T-helper 22 cell (primary cell): ENCODE data around the gene SYDE1.

Experiments used
- DNase-seq: peaks from one replicate; pipeline ENCODE4 v3.0.0-alpha.2; 2020; ENCODE audit warnings: low read depth

Gene SYDE1

GRCh38 chr19:15108145-15108844 is 1.1 kb downstream of the SYDE1 start:
- DNase-seq, result no peak

- no peak for DNase-seq
Observed at GRCh38 chr19:15108845-15109767, 1.9 kb downstream of the SYDE1 start.

- DNase-seq, result no peak
Observed at GRCh38 chr19:15109768-15110417, 2.7 kb downstream of the SYDE1 start.

- no peak for DNase-seq
Observed at GRCh38 chr19:15110418-15110815, 3.2 kb downstream of the SYDE1 start.

DNA sequence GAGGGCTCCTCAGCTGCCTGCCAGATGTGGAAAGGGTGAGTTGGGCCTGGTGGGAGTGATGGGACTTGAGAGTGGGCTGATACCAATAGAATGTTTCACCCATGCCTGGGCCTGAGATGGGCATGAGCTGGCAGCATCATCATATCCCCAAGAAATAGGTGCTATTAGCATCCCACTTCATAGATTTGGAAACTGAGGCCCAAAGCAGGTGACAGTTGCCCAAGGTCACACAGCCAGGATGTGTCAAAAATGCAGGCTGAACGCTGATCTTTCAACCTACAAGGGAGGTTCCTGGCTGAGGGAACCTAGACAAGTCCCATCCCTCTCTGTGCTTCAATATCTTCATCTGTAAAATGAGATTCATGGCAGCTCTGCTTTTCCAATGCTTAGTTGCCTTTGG is 4.6 kb downstream of the SYDE1 start:
- no peak for DNase-seq

- no peak for DNase-seq
Observed at GRCh38 chr19:15112385-15112784, 5.2 kb downstream of the SYDE1 start.

GRCh38 chr19:15113245-15114152 is 6.3 kb downstream of the SYDE1 start:
- no peak for DNase-seq

GRCh38 chr19:15114153-15114540 is 6.9 kb downstream of the SYDE1 start:
- DNase-seq, result no peak

- DNase-seq, result no peak
Observed at GRCh38 chr19:15115080-15115479, 7.9 kb downstream of the SYDE1 start.

DNA sequence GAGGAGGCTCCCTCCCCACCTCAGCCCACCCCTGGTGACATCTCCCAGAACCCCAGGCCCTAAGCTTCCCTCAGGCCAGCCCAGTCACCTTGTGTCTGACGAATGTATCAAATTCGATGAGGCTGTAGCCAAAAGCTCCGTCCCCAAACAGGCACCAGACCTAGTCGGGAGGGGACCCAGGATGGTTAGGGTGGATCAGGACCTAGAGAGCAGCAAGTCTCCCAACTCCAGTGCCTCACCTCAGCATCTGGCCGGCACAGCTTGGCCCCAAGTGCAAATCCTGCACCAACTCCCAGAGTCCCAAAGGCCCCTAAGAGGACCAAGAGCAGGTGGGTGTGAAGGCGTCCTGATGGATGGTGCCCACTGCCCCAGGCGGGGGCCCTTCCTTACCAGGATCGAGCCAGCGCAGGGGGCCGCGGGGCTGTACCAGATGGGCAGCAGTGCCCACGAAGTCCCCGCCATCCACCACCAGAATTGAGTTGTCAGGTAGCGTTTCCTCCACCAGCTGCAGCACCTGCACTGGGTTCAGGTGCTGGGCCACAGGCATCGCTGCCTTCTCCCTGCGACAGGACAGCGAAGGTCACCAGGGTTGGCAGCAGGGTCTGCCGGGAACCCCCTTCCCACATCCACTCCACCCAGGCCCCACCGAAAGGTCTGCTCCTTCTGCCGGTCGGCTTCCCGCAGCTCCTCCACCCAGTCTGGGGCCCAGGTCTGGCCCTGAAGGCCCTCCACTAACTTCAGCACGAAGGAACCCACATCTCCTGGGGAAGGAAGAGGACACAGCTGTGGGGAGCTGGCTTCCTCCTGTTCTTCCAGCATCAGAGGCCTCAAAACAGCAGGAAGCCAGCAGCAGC is 8.8 kb downstream of the SYDE1 start:
- no peak for DNase-seq

DNA sequence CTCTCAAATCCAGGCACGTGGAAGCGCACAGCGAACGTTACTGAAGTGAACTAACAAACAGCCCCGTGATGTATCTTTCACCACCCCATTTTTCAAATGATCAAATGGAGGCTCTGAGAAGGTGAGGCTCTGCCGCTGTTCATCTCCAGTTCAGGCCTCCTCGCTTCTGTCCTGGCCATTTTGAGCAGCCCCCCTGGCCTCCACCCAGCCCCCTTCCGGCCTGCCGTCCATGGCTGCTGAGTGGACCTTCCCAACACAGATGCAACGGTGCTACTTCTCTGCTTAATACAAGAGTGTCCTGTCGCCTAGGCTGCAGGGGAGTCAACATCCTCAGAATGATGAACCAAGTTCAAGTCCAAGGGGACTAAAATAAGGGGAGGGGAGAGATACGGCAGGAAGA is 9.7 kb downstream of the SYDE1 start:
- no peak for DNase-seq

DNA sequence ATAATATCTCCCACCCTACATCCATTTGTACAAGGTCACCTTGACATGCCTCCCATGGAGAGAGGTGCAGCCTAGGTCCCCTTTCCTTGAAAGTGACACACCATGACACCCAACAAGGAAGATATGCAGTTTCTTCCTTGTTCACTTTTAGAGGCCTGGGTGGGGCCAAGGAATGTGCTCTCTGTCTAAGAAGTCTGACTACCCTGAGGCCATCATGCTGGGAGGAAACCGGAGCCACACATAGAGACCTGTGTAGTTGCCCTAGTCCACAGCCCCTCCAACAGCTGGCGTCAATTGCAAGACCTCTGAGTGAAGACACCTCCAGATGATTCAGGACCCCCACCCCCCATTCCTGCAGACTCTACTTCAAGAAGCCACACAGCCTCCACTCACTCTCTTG is 11.0 kb downstream of the SYDE1 start:
- DNase-seq, result no peak

GRCh38 chr19:15118789-15119494 is 11.7 kb downstream of the SYDE1 start:
- DNase-seq, result no peak

- DNase-seq, result no peak
Observed at GRCh38 chr19:15120135-15121026, 13.2 kb downstream of the SYDE1 start.

- no peak for DNase-seq
Observed at GRCh38 chr19:15122331-15123030, 15.3 kb downstream of the SYDE1 start.

DNA sequence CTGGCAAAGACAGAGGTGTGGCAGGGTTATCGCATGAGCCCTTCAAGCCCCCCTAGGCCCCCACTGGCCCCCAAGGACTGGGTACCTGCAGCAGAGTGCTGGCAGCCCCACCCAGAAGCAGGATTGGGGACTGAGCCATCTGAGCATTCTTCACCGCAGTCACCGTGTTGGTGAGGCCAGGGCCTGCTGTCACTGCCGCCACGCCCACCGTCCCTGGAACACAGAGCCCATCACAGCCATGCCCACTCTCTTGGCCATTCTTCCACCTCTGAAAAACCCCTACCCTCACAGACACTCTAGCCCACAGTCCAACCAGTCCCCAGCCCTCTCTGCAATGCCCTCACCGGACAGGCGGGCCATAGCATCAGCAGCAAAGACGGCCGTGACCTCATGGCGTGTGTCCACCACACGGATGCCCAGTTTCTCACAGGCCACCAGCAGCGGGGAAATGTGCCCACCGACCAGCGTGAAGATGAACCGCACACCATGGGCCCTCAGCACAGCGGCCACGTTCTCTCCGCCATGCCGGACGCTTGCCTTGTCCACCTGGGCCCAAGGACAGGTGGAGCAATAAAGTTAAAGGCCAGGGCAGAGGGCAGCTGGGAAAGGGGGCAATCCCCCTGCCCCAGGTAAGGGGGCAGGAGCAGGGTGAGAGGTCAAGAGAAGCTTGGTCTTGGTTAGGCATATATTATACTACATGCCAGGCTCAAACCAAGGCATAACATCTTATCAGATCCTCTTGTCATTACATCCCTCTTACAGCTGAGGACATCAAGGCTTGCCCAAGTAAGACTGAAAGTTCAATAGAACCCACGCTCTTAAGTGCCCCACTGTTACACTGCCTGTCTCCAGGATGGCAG is 16.1 kb downstream of the SYDE1 start:
- no peak for DNase-seq

GRCh38 chr19:15123900-15124299 is 16.7 kb downstream of the SYDE1 start:
- no peak for DNase-seq
